Testis (tissue), 2 donors: ENCODE results near the gene CA11.

Experiments
- POLR2A ChIP-seq: fragments of 450-650 bp; IDR thresholded peaks from one replicate; pipeline ENCODE4 v1.6.1; 2017; ENCODE audit warnings: antibody characterized with exemption, mild to moderate bottlenecking, moderate library complexity
- TF ChIP-seq, protein P1 (sequence below), 3 experiments: fragments of 450-650 bp in 2 of 3; fragments of 200-600 bp in 1 of 3; sonication (generic) in 1 of 3; IDR thresholded peaks; one replicate each; pipeline ENCODE4 v1.5.1; 2016 to 2019; ENCODE audit warnings: antibody characterized with exemption in 3 of 3, mild to moderate bottlenecking in 2 of 3, moderate library complexity in 1 of 3

DNA sequence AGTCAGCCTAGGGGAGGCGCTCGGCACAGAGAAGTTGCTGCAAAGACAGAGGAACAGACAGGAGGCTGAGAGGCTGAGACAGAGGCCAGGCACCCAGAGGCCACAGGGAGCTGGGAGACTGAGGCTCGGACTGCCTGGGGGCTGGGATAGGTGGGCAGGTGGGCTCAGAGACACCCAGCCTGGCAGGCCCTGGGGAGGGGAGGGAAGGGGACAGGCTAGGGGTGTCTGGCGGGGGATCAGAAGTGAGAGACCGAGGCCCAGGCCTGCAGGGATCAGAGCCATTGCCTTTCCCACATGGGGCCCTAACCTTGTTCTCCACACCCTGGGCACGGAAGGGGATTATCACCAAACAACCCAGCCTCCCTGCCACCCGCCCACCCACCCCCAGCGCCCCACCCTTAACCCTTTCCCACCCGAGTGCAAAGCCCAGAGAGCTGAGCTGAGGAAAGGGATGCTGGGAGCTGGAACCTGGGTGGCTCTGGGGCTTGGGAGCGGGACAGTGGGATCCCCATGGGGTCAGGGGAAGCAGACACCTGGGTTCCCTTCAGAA, 25.5 kb upstream of the CA11 start:
- TF ChIP-seq POLR2A: no peak
- TF ChIP-seq, protein P1, sequence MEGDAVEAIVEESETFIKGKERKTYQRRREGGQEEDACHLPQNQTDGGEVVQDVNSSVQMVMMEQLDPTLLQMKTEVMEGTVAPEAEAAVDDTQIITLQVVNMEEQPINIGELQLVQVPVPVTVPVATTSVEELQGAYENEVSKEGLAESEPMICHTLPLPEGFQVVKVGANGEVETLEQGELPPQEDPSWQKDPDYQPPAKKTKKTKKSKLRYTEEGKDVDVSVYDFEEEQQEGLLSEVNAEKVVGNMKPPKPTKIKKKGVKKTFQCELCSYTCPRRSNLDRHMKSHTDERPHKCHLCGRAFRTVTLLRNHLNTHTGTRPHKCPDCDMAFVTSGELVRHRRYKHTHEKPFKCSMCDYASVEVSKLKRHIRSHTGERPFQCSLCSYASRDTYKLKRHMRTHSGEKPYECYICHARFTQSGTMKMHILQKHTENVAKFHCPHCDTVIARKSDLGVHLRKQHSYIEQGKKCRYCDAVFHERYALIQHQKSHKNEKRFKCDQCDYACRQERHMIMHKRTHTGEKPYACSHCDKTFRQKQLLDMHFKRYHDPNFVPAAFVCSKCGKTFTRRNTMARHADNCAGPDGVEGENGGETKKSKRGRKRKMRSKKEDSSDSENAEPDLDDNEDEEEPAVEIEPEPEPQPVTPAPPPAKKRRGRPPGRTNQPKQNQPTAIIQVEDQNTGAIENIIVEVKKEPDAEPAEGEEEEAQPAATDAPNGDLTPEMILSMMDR (IDR thresholded peaks at IDR 0.05): no peak
